Transverse colon (tissue), 4 donors: Measurements from ENCODE around the gene PTGIS. TPM values are rescaled to one million over a fixed set of nuclear protein-coding genes. Genes with fewer than 3 reads are reported as not detected.
A peak's percentile ranks its signal among the peaks of the same experiment; 100 is the strongest.

ENCODE experiments used
- DNase-seq: peaks from one replicate; pipeline ENCODE4 v3.0.0-alpha.2; 2019
- H3K27ac ChIP-seq, 4 donors: fragments of 200-600 bp; sonication (generic); 2 replicates each; pipeline ENCODE4 v1.5.1; 2016 to 2018; ENCODE audit warnings: inconsistent platforms in 4 of 4
- H3K27me3 ChIP-seq: fragments of 200-600 bp; sonication (generic); 2 replicates; pipeline ENCODE4 v1.5.1; 2017; ENCODE audit warnings: inconsistent platforms
- H3K36me3 ChIP-seq, 4 donors: fragments of 200-600 bp; sonication (generic); 2 replicates each; pipeline ENCODE4 v1.5.1; 2017 to 2019; ENCODE audit warnings: inconsistent platforms in 4 of 4
- H3K4me1 ChIP-seq, 4 donors: fragments of 200-600 bp; sonication (generic); 2 replicates each; pipeline ENCODE4 v1.5.1; 2017 to 2020; ENCODE audit warnings: inconsistent platforms in 4 of 4
- H3K4me3 ChIP-seq, 4 donors: fragments of 200-600 bp; sonication (generic); 1 replicate in 1 of 4; 2 replicates in 3 of 4; pipeline versions ENCODE4 v1.5.1 to v1.6.1; 2017 to 2019; ENCODE audit warnings: inconsistent platforms in 4 of 4
- H3K9me3 ChIP-seq, 2 donors: fragments of 200-600 bp; sonication (generic); 2 replicates each; pipeline ENCODE4 v1.5.1; 2017 to 2019; ENCODE audit warnings: inconsistent platforms in 2 of 2
- CTCF ChIP-seq, 5 experiments: fragments of 200-600 bp in 3 of 5; fragments of 450-650 bp in 2 of 5; sonication (generic) in 3 of 5; IDR thresholded peaks; 1 replicate in 2 of 5; 2 replicates in 3 of 5; pipeline ENCODE4 v1.5.1; 2016 to 2017; ENCODE audit warnings: antibody characterized with exemption in 5 of 5, inconsistent platforms in 3 of 5, mild to moderate bottlenecking in 2 of 5, moderate library complexity in 1 of 5
- EP300 ChIP-seq: sonication (generic); formaldehyde crosslinking; IDR thresholded peaks from one replicate; pipeline ENCODE4 v1.6.1; 2017; ENCODE audit warnings: antibody characterized with exemption, low read depth
- POLR2A ChIP-seq: fragments of 450-650 bp; IDR thresholded peaks from one replicate; pipeline ENCODE4 v1.6.1; 2016; ENCODE audit warnings: antibody characterized with exemption, mild to moderate bottlenecking, moderate library complexity
- POLR2AphosphoS5 ChIP-seq, 3 donors: sonication (generic); formaldehyde crosslinking; IDR thresholded peaks; one replicate each; pipeline ENCODE4 v1.6.1; 2016; ENCODE audit warnings: antibody characterized with exemption in 3 of 3
- WGBS, 2 donors: methylation state at CpG; one replicate each; pipeline ENCODE4 v1.1.5; 2018; ENCODE audit warnings: low coverage in 1 of 2; 5-methylcytosine and 5-hydroxymethylcytosine counted together
- in situ Hi-C, 4 donors: fragments of 200-750 bp; cut with MboI; loops; one replicate each; pipeline versions ENCODE4 v1.15.0 to v1.15.1; 2017; ENCODE audit warnings: low sequenced_read_pairs in 3 of 4, low pct_ligation_motif_present in 1 of 4, low pct_unique_long_range_greater_than_20kb in 1 of 4
- intact Hi-C: fragments of 100-400 bp; cut with DNase I; formaldehyde crosslinking; loops from one replicate; pipeline ENCODE4 v1.15.1; 2023; ENCODE audit warnings: low total_unique reads
- total RNA-seq, 4 donors: library from RNA; depleted of rRNA; stranded (reverse); fragments of >200 nt; gene quantifications; one replicate each; pipeline ENCODE4 v1.1.0, GENCODE V29; 2016

The PTGIS gene
- total RNA-seq, 4 donors from 2014 or later = 9.4 to 22.3 (median 15.6) TPM

- Histone ChIP-seq H3K27me3 (no peaks in the 10 kb centered on the region), H3K4me3 (no peak overlapping the region), H3K36me3 (no peaks in the 10 kb centered on the region), H3K27ac (peak overlapping the region in 1 of 4 donors; percentile 17), H3K4me1 (no peaks in the 10 kb centered on the region), H3K9me3 (no peaks in the 10 kb centered on the region)
- in situ Hi-C loops (loop anchor here in 2 of 4 donors (10.0 to 25.0 kb wide), 4 partner anchors 58 to 268 kb away; no protein-coding TSS in a partner anchor), intact Hi-C loops (loop anchor here (5.0 kb wide), 1 partner anchor 1325 kb away; no protein-coding TSS in a partner anchor)
- no peak for TF ChIP-seq EP300
- TF ChIP-seq POLR2AphosphoS5 (IDR thresholded peaks at IDR 0.05) = no peak
- TF ChIP-seq CTCF (IDR thresholded peaks at IDR 0.05) = no peak
- no peak for TF ChIP-seq POLR2A
- DNase-seq = no peak
- WGBS, 2 donors = 85 to 88% methylated on average over 4 to 9 of the region's 9 CpGs
Measured at GRCh38 chr20:49602345-49603208, 34.6 kb upstream of the PTGIS start.

- no peak overlapping the region for H3K27ac ChIP-seq
- no peaks in the 10 kb centered on the region for H3K36me3 ChIP-seq
- no peak overlapping the region for H3K4me3 ChIP-seq
- DNase-seq = no peak
- H3K4me1 ChIP-seq = no peaks in the 10 kb centered on the region
- 91 to 100% methylated on average over 2 to 5 of the region's 5 CpGs for WGBS, 2 donors
- no peaks in the 10 kb centered on the region for H3K9me3 ChIP-seq
- TF ChIP-seq POLR2A (no peak), POLR2AphosphoS5 (IDR thresholded peaks at IDR 0.05) (no peak), CTCF (IDR thresholded peaks at IDR 0.05) (no peak), EP300 (no peak)
- H3K27me3 ChIP-seq = no peaks in the 10 kb centered on the region
- in situ Hi-C loops = loop anchor here in 2 of 4 donors (10.0 to 25.0 kb wide), 4 partner anchors 57 to 267 kb away; no protein-coding TSS in a partner anchor
- intact Hi-C loops = loop anchor here (5.0 kb wide), 1 partner anchor 1324 kb away; no protein-coding TSS in a partner anchor
Measured at GRCh38 chr20:49601153-49601924, 33.4 kb upstream of the PTGIS start.

- Histone ChIP-seq H3K36me3 (no peaks in the 10 kb centered on the region), H3K4me3 (no peak overlapping the region), H3K27ac (no peak overlapping the region), H3K4me1 (no peaks in the 10 kb centered on the region), H3K9me3 (no peaks in the 10 kb centered on the region), H3K27me3 (no peaks in the 10 kb centered on the region)
- DNase-seq = no peak
- 80 to 94% methylated on average over 4 of the region's 4 CpGs for WGBS, 2 donors
- TF ChIP-seq POLR2AphosphoS5 (IDR thresholded peaks at IDR 0.05) = no peak
- TF ChIP-seq POLR2A = no peak
- no peak for TF ChIP-seq EP300
- TF ChIP-seq CTCF (IDR thresholded peaks at IDR 0.05) = no peak
- in situ Hi-C loops = loop anchor here in 2 of 4 donors (10.0 to 25.0 kb wide), 4 partner anchors 55 to 265 kb away; no protein-coding TSS in a partner anchor
- intact Hi-C loops = loop anchor here (5.0 kb wide), 1 partner anchor 1322 kb away; no protein-coding TSS in a partner anchor
Measured at GRCh38 chr20:49599746-49600113, 31.8 kb upstream of the PTGIS start.
